ENCODE data around the gene STOX2.
"Not testable (repeated sequence)": the region's sequence is repeated elsewhere in the genome, so short reads cannot be mapped to it uniquely, and the experiment has no call there.

STOX2 gene

GRCh38 chr4:184028561-184029374 lies 123.7 kb downstream of the STOX2 start:
- peak; percentile 27 to 65 for DNase-seq

DNA sequence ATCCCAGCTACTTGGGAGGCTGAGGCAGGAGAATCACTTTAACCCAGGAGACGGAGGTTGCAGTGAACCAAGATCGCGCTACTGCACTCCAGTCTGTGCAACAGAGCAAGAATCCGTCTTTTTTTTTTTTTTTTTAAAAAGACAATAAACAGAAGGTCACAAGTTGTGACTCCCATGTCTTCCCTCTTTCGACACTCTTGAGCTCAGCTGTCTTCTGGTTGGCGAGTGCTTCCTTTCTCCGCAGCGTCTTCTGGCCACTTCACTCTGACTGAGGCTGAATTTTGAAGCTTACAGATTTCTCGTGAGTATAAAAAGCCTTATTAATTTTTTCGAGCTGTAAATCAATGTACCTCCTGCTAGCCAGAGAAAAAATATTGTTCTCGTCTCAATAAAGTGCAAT lies 124.9 kb downstream of the STOX2 start:
- no peak for DNase-seq

DNA sequence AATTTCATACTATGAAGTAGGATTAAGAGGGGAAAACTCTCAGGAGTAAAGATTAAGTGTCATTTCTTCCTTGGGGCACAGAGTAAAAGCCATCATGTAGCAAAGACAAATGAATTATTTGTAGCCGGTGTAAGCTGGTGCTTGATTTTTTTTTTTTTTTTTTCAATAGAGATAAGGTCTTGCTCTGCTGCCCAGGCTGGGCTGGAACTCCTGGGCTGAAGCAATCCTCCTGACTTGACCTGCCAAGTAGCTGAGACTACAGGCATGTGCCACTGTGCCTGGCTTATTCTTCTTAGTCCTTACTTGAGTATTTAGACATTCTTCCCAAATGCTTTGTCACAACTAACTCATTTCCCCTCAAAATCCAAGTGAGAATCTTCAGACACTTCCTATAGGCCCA lies 125.7 kb downstream of the STOX2 start:
- no peak for DNase-seq

- no peak for DNase-seq
These were observed 127.0 kb downstream of the STOX2 start for GRCh38 chr4:184032091-184032490.

GRCh38 chr4:184039963-184040383 lies 134.9 kb downstream of the STOX2 start:
- DNase-seq: no peak

- no peak for DNase-seq
These were observed 136.0 kb downstream of the STOX2 start for GRCh38 chr4:184041156-184041555.

GRCh38 chr4:184046148-184046547 lies 141.0 kb downstream of the STOX2 start:
- no peak for DNase-seq

DNA sequence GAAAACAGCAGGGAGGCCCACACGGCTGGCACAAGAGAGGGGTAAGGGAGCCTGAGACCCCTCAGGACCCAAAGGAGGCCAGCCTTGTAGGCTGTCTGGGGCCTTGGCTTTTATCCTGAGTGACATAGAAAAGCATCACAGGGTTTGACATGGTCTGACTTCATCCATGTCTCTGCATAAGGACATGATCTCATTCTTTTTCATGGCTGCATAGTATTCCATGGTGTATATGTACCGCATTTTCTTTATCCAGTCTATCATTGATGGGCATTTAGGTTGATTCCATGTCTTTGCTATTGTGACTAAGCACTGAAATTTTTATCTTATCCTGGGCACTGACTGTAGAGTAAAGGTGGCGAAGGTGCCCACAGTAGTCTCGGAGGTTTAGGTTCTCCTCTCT lies 146.2 kb downstream of the STOX2 start:
- DNase-seq: not testable (repeated sequence)

DNA sequence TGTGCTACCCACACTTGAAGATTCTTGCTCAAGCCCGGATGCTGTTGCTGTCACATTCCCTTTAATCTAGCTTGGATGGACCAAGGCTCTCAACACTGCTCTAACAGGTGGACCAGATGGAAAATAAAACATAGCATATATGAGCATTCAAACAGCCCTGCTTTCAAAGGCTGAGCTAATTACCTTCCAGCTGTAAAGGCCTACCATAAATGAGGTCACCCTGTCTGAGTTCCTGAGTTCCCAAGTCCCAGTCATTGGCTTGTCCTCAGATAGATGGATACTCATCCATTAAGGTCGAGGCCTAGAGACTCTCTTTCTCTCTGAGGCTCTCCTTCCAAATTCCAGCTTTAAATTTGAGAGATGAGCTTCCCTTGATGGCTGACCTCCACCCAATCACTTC lies 147.5 kb downstream of the STOX2 start:
- no peak for DNase-seq

GRCh38 chr4:184053434-184053833 lies 148.3 kb downstream of the STOX2 start:
- no peak for DNase-seq

DNA sequence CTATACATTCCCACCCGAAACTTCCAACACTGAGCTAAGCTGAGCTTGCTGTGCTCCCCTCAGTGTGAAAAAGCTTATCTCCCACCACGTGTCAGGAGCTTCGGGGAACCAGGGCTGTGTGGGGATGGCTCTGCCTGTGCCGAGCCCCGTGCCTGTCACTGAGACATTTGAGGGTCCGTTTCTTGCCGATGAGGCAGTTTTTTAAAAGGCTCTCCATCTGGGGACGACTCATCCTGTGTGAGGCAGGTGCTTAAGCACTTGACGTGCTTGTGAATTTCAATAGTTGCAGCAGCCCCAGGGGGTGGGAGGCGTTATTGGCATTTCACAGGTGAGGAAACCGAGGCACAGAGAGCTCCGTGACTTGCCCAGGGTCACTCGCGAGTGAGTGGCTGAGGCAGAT lies 151.8 kb downstream of the STOX2 start:
- DNase-seq: no peak

DNA sequence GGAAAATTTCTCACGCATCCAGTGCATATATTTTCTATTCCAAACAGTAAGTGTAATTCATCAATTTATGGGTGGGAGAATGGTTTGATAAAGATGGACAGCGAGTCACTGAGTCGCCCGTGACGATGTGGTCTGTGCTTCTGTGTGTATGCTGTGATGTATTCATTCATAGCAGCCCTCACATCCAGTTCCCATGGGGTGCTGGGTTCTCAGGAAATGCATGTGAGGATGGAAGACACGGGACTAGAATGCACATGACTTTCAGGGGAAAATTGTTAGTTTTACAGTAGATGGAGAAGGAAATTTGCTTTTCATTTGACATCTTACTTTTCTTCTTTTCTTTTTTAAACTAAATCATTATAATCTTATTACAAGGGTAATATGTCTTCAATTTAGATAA lies 152.9 kb downstream of the STOX2 start:
- DNase-seq: no peak

DNA sequence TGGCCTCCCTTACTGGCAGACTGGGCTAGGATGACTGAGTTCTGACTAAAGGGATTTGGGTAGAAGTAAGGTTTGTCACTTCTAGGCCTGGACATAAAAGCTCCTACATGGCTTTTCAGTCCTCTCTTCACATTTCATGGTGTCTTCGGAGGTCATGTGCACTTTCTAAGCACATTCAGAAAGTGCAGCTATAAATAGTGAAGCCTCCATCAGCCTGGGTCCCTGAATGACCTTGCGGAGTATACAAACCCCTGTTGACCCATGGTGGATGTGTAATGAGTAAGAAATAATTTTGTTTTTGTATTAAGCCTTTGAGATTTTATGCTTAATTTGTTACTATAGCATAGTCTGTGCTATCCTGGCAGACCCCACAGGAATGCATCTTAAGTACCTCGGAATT lies 154.0 kb downstream of the STOX2 start:
- no peak for DNase-seq

DNA sequence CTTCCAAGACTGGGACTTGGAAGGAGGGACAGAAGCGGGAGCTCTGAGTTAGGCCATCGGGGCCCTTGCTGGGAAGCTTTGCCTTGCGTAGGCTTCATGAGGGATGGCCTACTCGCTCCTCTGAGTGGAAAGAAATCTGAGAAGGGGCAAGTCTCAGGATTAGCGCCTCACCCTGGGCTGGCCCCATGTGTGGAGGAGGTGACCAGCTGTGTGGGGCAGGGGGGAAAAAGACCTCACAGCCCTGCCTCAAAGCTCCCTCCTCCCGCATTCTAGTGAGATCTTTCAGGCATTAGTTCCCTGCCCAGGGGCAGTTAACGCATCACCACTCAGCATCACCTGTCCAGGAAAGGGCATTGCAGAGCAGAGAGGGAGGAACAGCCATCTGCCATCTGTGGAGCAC lies 156.5 kb downstream of the STOX2 start:
- DNase-seq: no peak

DNA sequence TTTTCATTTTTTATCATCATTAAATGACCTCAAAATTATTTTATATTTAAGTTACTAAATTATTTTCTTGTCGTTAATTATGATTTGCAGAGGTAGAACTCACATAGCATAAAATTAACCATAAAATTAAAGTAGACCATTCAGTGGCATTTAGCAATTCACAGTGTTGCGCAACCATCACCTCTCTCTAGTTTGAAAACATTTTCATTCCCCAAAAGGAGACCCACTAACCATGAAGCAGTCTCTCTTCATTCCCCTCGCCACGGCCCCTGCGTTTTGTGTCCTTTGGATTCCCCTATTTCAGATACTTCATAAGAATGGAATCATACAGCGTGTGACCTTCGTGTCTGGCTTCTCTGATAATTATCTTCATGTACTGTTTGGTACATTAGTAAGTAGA lies 157.7 kb downstream of the STOX2 start:
- DNase-seq: no peak

- no peak for DNase-seq
These were observed 159.8 kb downstream of the STOX2 start for GRCh38 chr4:184064877-184065276.

DNA sequence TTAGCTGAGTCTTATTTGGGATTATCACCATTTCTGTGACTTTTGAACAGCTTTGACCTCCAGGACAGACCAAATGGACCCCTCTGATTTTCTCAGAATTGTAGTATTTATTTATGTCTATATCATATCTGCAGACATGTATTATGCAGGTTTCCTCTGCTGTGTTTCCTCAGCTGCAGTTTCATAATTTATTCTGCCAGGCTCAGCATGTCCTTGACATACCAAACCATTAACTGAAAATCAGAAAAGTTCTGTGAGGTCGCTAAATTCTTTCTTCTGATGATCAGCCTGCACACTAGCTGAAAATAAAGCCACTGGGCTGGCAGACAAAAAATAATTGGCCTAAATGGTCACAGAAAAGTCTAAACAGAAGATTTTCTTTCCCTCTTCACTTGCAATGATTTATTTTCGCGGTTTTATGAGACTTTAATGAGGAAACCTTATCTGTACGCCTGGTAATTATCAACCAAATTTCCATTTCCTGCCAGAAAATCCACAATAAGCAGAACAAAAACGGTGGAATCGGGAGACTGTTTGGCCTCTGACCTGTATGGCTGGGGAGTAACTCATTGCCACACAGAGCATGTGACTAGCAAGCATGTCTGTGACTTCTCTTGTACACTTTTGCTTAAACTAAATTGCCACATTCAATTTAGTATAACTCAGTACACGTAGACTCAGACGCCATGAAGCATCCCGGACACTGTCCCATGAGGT lies 161.6 kb downstream of the STOX2 start:
- no peak for DNase-seq

- no peak for DNase-seq
These were observed 162.9 kb downstream of the STOX2 start for GRCh38 chr4:184067931-184068554.

All from Kasumi-1 (cell line).